NCI-H1930 (cell line): Measurements from ENCODE around the gene CYB5R2.
"Not testable (repeated sequence)": the region's sequence is repeated elsewhere in the genome, so short reads cannot be mapped to it uniquely, and the experiment has no call there.

Source experiments
- DNase-seq, 2 experiments: peaks; one replicate each; lab custom pipeline; 2025; lab: John Stamatoyannopoulos, UW

CYB5R2 gene

DNA sequence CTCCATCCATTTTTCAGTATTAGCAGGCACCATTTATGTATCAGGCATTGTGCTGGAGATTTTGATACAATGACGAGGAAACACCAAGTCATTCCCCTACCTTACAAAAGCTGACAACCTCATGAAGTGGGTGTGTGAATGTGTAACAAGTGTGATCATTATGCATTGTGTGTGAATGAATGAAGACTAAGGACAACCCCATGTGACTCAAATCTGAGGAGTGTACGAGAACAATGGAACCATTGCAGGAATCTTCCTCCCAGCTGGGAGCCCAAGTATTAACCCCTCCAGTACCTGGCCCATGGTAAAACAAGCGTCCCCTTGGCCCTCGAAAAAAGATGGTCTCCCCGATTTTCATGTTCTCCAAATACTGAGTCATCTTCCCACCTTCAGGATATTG lies 4.4 kb downstream of the CYB5R2 start:
- no peak for DNase-seq

DNA sequence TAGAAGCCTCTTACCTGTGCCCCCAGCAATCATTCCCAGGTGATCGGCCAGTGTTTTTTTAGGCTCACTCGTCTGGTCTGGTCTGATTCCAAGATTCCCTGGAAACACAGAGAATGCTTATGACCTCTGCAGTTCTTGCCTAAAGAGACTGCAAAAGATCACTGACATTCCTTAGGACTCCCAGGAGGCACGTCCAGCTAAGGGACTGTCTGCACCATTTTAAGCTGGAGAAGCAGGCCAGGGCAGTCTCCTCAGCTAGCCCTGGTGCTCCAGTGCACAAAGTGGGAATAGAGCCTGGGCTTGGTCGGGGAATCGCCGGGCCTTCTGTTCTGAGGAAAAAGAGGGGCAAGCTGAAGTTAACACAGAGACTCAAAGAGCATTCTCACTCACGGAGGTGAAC lies 4.8 kb downstream of the CYB5R2 start:
- DNase-seq = no peak

DNA sequence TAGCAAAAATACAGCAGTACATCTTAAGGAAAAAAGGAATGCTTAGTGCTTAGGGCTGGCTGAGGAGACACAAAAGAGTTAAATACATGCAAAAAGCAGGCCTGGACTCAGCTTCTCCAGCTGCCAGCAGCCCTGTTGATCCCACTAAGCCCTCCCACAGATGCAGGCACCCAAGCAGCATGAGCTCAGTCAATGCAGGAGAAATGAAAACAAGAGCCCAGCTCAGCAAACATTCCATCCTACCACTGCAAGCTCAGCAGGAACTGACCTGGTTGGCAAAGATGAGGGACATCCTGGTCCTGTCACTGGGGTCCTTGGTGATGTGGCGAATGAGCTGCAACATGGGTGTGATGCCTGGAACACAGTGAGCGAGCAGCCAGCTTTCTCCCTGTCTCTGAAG lies 5.8 kb downstream of the CYB5R2 start:
- no peak for DNase-seq

DNA sequence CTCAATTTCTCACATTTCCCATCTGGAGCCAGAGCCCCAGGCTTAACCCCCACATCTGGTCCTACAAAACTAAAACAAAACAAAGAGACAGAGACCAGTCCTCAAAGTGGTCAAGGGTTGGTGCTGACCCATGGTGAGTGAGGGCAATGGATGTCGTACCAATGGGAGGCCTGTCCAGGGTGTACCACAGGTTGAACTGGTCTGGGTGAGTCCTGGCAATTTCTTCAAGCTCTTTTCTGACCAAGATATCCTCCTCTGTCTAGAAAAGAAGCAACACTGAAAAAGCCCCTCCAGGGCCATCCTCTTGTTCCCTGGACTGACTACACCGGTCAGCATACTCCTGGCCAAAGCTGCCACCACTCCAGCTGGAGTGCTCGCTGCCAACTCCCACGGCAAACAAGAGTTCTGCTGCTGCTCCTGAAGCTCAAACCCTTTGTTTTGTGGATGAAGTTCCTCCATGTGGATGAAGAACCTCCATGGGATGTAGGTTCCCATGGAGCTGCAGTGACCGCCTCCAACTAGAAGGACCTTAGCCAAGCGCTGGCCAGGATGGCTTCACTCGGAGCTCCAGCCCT lies 6.9 kb downstream of the CYB5R2 start:
- DNase-seq = no peak

DNA sequence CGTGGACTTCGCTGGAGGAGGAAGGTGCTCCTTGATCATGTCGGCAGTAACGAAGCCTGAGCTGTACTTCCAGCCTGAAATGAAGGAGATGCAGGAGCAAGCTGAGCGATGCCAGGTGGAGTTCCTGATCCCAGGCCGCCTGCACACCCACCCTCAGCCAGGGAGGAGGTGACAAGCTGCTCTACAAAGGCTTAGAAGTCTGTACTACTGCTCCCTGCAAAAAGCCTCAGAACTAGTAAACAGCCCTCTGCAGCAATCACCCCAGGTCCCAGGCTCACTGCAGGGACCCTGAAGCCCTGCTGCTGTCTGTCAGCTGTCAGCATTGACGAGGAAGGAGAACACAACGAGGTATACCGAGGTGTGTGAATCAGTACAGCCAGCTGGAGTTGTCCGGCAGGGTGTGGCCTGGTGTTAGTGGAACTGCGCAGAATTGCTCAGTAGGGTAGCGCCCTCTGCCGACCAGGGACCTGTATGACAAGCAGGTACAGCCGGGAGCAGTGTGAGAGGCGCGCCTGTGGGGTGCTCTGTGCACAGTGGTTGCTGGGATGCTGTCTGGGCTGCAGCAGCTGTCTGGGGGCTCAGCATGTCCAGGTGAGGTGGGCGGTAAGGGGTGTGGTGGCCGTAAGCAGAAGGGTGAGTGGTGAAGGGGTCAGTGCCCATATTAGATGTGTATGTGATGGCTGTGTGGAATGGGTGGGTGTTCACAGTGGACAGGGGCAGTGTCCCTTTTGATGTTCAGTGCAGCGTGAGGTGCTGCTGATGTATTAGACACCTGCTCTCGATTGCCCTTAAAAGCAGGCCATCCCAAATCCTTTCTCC lies 7.6 kb downstream of the CYB5R2 start:
- DNase-seq = peak in 1 of 2 experiments; percentile 47

DNA sequence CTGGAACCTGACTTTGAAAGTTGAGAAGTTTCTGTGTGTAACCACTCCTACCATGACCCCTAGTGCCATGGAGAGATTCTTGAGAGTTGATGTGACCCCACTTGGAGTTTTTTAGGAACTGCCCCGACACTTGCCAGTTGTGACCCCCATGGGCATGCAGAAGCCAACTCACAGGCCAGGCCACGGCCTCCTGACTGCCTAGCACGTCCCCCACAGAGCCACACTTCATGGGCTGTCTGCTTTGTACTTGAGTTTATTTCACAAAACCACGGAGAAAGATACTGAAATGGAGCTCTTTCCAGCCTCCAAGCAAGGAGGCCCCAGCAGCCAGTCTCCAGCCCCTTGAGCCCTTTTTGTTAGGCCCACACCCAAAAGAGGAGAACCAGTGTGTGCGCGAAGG lies 8.4 kb downstream of the CYB5R2 start:
- DNase-seq = no peak

DNA sequence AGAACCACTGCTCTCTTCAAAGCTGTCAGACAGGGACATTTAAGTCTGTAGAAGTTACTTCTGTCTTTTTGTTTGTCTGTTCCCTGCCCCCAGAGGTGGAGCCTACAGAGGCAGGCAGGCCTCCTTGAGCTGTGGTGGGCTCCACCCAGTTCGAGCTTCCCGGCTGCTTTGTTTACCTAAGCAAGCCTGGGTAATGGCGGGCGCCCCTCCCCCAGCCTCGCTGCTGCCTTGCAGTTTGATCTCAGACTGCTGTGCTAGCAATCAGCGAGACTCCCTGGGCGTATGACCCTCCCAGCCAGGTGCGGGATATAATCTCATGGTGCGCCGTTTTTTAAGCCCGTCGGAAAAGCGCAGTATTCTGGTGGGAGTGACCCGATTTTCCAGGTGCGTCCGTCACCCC lies 9.8 kb downstream of the CYB5R2 start:
- not testable (repeated sequence) for DNase-seq

DNA sequence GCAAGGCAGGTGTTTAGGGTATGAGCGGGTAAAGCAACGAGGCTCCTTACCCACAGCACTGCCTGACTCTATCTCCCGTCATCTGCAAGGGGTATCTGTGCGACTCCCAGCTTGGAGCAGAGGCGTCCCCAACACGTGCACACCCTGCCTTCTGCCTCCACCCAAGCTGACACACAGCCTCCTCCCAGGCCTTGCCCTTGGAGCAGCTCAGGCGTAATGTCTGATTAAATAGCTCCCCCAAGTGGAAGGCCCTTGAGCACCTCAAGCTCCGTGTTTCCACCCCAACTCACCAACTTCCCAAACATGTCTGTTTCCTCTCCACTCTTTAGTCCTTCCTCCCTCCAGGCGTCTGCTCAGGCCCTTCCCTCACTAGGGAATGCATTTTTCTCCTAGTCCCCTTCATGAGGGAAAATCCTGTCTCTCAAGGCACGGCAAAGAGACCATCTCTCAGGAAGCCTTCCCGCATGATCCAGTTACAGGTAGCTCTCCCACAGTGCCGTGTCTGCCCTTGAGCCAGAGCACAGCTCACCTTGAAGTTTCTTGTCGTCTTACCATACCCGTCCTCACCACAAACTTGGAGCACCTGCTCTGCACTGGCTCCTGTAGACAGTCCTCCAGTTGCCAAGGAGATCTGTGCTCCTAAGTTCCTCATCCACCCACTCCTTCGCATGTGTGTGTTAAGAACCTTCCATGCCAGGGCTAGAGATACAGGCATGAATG lies 15.8 kb downstream of the CYB5R2 start:
- peak in 1 of 2 experiments; percentile 19 for DNase-seq

DNA sequence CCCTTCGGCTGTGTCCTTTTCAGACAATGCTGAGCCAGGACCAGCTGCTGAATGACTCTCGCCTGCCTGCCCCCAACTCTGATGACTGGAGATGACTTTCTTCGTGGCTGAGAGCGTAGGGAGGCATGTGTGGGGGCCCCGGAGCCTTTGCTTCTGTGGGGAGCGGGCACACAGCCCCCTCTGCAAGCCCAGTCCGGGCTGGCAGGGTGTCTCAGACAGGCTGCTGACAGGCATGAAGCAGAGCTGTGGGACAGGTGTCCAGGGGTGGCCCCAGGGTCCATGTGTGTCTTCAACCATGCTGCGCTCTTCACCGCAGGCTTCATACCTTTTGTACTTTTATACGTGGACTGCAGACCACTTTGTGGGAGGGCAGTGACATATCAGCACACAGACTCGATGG lies 16.6 kb downstream of the CYB5R2 start:
- no peak for DNase-seq

DNA sequence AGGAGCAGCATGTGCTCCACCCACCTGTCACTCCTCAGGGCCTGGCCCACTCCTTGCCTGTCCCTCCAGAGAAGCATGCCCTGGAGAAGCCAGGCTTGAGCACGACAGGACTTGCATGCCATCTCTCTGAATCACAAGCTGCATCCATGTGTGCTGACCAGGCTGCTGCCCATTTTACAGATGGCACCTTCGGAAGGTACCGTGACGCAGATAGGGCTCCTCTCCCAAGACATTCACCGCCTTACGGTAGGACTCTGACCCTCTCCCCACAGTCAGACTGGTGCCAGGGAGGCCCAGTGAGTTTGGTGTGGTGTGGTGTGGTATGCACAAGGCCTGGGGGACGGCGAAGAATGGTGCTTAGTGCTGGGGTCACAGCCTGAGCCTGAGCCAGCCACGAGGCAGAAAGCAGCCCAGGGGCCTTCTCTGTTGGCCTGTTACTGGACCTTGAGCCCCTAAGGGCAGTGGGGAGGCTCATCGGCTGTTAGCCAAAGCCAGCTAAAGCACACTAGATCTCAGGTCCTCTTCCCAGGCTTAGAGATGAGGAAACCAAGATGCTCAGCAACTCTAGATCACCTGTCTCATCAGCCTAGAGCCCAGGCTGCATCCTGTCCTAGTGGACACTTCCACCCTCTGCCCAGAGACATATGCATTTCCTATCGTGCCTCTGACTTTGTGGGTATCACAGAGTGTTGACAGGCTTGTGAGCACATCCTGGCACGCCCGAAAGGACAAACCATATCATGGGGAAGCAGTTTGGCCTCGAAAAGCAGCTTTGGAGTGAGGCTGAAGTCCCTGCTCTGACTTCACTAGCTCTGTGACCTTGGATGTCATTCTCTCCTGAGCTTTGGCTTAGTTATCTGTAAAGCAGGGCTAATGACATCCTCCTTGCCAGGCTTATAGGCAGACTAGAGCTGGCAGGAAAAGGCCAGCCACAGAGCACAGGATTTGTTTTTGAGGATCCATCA lies 17.8 kb downstream of the CYB5R2 start:
- DNase-seq = no peak

DNA sequence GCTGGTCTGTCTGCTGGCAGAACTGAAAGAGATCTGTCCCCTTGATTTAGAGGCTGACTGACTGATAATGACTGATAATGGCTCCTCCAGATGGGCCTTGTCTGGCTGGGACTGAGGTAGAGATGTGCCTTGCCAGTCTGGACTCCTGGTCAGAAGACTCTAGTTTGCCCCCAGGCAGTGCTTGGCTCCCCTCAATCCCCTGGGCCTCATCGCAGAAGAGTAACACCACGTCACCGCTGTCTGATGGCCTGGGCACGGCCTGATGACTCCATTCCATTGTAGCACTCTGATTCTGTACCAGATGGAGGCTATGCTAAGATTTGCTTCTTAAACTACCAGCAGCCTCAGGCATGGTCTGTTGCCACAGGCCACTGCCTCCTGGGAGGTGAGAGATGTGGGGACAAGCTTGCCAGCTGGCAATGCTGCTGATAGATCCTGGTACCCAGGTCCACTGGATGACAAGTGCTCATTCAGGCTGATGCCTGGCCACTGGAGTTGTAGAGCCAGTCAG lies 19.1 kb downstream of the CYB5R2 start:
- DNase-seq = no peak

DNA sequence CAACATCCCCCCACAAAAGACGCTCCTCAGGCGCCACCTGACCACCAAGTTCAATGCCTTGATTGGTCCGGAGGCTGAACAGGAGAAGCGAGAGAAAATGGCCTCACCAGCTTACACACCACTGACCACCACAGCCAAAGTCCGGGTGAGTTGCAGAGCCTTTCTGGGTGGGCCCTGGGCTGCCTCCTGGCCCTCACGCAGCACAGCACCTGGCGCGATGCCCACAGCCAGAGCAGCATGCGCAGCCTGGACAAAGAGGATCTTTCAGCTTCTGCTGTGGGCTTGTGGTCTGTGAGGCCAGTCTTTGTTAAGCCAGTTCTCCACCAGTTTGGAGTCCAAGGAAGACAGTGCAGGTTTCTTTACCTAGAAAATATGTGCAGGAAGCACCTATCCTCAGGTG lies 21.6 kb downstream of the CYB5R2 start:
- DNase-seq = no peak

DNA sequence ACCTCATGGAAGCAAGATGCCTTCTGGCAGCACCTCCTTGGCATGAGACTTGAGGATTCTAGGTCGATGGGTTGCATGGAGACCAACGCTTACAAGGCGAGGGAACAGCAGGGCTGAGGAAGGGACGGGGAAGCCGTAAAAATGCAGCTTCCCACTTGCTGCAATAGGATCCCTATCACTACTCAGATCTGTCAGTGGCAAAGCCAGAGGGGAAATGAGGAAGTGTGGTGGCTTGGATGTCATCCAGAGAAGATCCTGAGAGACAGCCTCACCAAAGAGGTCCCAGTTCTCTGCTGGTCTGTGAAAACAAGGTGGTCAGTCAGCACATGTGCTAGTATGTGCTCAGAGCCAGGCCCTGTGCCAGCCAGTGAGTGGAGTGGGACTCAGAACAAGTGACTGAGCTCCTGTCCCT lies 22.2 kb downstream of the CYB5R2 start:
- DNase-seq = no peak

DNA sequence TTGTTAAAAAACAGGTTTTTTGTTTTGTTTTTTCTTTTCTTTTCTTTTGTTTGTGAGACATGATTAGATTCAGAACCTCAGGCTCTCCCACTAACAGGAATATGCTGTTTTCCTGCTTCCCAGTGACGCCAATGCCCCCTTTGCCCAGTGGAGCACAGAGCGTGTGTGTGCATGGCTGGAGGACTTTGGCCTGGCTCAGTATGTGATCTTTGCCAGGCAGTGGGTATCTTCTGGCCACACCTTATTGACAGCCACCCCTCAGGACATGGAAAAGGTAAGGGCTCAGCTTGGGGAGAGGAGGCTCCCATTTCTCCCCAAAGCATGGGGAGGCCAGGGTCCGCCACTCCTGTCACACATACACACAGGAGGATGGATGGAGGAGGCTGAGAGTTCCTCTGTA lies 25.0 kb downstream of the CYB5R2 start:
- DNase-seq = no peak

DNA sequence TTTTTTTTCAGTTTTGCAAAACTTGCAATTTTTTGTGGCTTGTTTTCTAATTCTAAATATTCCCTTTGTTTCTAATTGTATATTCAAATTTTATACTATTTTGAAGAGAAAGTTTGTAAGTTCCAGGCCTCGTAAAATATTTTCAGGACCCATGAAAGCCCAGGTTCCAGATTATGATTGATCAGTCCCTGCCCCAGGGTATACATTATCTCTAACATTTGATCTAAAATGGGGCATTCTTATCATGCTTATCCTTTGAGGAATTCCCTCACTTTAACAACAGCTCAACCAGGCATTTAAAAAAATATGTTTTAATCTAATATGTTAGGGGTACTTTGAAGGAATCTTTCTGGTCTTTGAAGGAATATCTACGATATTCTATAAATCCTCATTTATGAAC lies 26.4 kb downstream of the CYB5R2 start:
- DNase-seq = no peak

DNA sequence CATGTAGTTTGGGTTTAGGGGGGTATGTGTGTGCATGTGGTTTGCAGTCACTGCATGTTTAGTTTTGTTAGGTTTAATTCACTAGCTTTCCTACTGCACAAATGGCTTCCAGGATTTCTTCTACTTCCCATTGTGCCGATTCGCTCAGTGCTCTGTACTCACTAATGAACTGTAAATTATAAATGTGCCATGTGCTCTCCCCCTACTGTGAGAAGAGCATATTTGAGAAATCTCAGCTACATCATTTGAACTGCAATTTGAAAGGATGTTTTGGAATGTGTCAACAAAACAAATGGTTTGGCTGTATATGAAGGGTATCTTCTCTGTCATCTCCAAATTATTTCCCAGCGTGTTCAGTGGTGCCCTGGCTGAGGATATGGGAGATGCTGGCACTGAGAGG lies 28.1 kb downstream of the CYB5R2 start:
- no peak for DNase-seq

DNA sequence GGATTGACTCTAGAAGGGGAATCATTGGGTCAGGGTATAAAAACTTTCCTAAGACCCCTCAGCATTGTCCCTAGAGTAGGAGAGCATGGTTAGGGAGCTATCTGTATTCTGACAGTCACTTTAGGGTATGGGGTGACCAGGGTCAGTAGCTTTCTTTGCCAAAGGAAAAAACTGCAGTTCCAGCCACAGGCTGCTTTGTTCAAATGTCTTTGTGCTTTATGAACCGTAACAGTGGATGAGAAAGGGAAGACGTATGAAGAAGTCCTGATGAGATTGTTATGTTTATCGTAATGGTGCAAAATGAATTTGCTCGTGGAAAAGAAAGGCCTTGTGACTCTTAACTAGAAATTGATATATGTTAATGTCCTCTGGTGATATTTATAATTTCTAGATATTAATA lies 30.0 kb downstream of the CYB5R2 start:
- DNase-seq = no peak

DNA sequence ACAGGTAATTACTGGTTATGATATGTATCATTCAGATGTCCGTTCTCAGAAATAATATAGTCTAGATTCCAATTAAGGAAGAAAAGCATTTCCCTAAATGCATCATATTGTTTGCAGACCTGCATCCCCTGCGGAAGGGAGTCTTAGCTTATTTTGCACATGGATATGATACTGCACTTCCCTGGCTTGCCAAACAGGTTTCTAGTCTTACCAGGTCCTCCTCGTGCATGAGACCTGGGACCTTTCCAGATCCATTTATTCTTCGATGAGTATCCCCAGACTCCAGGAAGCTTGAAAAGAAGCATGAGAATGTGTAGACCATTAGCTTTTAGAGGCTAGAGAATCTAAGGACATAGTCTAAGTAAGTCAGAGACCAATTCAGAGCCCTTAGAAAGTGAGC lies 30.6 kb downstream of the CYB5R2 start:
- DNase-seq = no peak

DNA sequence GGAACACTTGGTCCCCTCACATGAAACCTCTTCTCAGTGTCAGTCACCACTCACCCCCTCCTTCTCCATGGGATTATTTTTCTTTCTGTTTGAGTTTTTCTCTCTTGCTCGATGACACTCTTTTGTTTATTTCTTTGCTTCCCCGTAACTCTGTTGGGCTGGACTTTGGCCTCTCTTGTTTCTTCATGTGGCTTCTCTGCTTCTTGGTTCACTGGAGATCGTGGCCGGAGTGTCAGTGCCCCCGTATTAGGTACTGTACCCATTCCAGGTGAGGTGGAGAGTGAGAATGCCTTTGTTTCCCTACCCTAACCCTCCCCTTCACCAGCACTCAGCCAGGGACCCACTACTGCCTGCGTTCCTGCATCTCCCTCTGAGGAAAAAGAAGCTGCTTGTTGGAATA lies 32.5 kb downstream of the CYB5R2 start:
- DNase-seq = no peak

DNA sequence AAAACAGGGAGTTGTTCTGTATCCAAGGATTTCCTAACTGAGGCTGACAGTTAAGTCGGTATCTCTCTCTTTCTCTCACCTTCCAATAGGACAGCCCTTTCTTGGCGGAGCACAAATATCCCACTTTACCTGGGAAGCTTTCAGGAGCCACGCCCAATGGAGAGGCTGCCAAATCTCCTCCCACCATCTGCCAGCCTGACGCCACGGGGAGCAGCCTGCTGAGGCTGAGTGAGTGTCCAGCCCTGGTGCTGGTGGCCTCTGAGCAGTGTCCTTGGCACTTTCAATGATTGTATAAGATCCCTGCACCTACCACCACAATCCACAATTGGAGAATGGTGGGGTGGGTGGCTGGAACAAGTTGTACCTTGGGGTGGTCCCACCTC lies 33.7 kb downstream of the CYB5R2 start:
- DNase-seq = no peak

DNA sequence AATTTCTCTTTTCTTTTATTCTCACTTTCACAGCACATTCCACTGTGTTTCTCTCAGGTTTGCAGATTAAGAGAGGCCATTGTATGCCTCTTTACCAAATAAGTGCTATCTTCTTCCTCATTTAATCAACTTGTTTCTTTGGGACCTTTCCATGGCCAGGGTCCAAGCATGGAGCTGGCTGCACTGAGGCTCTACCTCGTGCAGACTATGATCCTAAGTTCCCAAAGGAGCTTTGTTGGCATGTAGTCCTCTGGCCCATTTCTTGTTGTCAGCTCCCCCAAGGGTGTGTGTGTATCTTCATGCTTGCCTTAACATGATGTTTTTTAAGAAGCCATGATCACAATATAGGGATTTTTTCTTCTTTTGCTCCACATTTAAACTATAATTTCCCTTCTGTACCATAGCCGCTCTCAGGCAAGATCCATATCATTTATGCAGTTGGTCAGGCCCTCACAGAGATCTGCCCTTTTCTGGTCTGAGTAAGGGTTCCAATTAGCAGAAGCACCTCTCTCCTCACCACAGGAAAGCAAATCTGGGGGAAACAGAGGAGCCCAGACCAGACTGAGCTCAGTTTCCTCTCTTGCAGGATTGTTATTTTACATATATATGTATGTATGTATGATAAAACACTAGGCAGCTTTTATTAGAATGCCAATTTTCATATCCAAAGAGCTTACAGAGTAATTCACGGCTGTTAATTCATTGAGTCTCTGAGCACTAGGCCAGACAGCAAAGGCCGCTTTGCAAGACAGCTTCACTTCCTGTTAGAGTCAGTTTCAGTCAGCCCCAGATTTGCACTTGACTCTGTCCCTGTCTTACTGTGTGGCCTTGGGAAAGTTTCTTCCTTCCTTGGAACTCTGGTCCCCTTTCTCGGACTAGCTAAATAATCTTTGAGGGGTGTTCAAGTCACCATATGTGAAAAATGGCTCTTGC lies 34.3 kb downstream of the CYB5R2 start:
- DNase-seq = no peak
